HG02981 (cell line): ENCODE measurements around the gene CEACAM8.
"Not testable (repeated sequence)": the region's sequence is repeated elsewhere in the genome, so short reads cannot be mapped to it uniquely, and the experiment has no call there.

Source experiments
- ATAC-seq: cut with Tn5 transposase; IDR thresholded peaks from one replicate; pipeline ENCODE4 v1.9.1; 2021; ENCODE audit warnings: mild to moderate bottlenecking, moderate library complexity; ENCODE audit not compliant: unreplicated experiment

The CEACAM8 gene

DNA sequence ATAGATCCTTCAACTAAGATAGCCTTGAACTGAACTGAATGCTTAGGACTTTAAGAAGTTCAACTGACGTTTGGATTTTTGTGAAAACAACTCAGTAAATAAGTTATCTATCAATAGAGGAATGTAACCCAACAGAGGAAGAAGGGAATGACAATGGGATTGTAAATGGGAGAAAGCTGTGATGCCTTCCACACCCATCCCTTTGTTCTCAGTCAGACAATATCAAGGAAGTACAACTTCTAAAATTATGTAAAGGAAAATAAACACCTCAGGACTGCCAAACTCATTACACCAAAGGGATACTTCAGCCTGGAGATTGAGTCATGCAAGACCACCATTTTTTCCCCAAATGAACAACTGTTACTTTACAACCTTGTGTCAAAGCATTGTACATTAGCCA is 21.1 kb downstream of the CEACAM8 start:
- ATAC-seq: no peak

DNA sequence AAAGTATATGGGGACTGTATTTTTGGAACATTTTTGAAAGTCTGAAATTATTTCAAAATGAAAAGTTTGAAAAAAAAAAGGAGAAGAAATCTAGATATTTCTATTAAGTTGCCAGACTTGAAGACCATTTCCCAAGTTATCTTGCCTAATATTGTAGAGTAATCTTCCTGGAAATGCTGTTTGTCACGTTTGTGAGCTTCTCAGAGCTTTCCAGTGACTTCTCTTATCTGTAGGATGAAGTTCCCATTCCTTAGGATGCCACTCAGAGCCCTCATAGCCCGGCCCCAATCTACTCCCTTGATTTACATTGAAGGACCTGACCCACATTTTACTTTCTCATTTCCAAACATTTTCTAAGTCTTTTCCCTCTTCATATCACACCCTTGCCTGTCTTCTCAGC is 23.6 kb downstream of the CEACAM8 start:
- no peak for ATAC-seq

DNA sequence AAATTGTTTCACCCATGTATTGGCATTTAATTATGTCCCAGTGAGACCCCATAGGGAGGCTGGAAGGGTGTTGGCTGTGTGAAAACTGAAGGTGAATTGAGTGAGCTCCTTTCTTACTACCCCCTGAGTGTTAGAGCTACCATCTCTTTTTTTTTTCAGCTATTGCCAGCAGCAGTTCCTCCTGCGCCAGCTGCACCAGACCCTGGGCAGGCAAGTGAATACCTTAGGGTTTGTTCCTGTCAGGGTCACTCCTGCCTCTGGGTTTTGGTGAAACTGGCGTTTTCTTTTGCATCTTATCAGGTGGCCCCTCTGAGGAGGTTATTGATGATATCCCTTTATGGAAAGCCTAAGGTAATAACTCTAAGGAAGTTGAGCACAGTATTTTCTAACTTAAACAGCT is 25.5 kb downstream of the CEACAM8 start:
- no peak for ATAC-seq

DNA sequence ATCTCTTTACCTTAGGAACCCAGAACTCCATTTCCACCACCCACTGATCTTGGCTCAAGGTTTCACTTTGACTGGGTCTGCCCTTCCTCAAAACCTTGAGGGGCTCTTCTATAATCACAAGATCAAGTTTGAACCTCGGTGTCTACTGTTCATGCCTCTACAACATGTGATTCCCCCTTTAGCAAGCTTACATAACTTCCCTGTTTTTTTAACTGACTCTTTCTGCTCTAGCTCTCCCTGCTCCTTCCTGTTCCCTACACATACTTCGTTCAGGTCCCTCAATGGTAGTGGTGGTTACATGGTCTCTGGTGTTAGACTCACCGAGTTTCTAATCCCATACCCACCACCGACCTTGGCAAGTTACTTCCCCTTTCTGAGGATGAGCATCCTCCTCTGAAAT is 26.7 kb downstream of the CEACAM8 start:
- no peak for ATAC-seq

DNA sequence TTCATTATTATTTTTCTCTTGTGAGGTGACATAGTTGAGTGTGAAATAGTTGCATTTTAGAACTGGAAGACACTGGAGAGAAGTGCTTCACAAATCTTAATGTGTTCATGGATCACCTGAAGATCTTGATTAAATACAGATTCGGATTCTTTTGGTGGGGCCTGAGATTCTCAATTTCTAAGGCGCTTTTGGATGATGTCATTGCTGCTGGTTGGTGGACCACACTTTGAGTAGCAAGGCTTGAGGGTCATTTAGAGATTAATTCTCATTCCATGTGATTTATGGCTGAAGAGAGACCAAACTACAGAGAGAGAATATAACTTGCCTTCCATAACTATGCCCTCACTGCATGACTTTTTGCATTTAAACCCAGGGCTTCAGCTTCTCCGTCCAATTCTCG is 27.2 kb downstream of the CEACAM8 start:
- ATAC-seq: no peak

DNA sequence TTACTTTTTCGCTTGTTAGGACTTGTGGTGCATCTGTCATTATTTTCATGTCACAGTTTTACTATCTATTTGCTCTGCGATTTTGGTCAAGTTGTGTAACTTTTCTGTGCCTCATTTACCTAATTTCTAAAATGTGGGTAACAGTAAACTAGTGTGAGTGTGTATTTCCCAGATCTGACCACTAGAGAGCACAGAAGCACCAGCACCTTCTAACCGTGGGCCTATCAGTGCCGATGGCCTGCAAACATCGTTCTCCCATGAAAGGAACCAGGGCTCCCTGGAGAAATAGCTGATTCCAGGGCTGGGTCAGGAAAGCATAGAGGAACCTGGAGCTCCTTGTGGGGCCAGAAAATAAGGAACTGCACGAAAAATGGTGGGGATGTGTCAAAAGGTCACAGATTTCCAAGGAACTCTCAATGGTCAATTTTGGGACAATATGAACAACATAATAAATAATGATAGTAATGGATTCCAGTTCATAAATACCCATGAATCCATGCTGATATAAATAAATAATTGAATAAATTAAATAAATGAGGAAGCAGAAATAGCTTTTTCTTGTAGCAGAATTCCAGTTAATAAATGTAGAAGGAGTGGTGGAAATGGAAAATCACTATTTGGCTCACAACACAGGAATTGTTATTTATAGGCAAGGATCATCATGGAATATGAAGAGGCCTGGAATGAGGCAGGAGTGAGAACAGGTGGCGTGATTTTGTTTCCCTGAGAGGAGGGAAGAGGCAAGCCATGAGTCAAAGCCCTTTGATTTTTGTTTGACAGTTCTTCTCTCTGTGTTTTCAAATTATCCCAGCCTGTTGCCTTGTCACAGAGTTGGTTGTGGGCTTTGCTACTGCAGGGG is 31.1 kb downstream of the CEACAM8 start:
- no peak for ATAC-seq

DNA sequence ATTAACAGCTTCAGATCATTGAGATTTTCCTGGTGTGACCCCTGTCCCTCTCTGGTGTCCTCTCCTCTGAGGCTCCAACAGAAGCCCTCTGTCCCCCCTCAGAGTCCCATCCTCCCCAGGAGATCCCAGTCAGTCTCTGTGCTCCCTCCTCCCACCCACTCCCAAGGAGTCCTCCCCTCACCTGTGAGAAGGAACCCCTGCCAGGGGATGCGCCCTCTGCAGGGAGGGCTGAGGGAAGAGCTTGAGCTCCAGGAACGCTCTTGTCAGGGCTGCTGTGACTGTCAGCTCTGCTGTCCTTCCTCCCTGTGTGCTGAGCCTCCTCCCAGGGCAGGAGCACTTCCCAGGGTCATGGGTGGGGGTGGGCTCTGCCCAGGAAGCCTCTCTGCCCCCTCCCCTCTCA is 33.2 kb downstream of the CEACAM8 start:
- ATAC-seq: no peak

DNA sequence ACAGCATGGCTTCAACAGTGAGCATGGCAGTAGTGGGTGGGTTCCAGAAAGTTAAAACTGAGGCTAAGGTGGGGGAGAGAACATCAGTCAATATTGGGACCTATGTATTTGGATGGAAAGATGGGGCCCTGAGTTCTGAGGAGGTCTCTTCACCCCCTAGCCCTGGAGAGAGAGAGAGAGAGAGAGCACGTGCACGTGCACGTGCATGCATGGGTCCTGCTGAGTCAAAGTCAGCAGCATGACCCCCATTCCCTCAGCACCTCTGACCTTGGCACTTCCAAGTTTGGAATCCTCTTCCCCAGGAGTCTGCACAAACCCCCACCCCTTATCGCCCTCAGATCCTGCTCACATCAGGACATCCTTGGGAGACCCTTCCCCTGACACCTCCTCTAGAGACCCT is 34.0 kb downstream of the CEACAM8 start:
- ATAC-seq: no peak

DNA sequence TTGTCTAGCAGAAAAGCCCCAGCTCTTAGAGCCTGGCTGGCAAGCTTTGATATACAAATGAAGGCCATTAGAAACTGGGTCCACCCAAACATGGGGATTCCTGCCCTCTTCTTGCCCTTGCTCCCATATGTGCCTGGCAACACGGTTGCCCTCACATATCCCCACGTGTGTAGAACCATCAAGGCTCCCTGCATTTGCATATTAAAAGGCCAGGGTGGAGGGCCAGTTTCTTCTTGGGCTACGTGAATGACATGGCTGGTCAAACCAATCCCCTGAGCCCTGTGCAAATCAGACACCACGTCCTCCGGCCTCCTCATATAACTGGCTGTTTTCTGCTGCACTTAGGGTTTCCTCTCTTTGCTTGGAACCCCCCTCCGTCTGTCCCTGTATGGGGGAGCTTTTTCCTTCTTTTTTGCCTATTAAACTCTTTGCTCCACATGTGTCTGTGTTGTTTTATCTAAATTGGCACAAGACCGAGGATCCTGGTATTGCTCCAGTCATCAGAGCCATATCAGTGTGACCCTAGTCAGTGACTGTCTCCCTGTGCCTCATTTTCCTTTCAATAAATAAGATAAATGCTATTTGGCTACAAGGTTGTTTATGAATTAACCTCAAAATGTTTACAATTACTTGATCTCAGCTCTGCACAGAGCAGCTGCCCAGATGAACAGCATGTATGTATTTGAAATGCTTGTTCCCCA is 36.1 kb downstream of the CEACAM8 start:
- no peak for ATAC-seq

DNA sequence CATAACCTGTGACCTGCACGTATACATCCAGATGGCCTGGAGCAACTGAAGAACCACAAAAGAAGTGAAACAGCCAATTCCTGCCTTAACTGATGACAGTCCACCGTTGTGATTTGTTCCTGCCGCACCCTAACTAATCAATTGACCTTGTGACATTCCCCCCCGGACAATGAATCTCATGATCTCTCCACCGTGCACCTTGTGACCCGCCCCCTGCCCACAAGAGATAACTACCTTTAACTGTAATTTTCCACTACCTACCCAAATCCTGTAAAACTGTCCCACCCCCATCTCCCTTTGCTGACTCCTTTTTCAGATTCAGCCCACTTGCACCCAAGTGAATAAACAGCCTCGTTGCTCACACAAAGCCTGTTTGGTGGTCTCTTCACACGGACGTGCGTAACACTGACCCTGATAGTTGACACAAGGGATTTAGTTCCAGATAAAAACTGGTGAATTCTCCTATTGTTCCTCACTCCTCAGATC is 37.3 kb downstream of the CEACAM8 start:
- not testable (repeated sequence) for ATAC-seq

DNA sequence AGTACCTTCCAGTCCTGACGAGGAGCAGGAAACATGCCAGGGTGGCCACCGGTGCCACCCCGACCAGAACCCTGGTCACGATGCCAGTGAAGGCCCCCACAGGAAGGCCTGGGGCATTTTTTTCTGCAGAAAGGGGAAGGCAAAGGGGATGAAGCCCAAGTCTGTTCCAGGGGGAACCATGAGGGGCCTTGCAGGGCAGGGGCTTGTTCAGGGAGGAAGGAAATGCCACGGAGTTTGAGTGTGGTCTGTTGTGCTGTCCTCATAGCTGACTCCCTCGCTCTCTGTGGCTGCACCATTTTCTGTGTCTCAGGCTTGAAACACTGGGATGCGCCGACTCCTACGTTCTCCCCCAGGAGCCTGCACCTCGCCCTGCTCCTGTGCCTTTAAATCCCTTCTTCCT is 38.9 kb downstream of the CEACAM8 start:
- no peak for ATAC-seq

DNA sequence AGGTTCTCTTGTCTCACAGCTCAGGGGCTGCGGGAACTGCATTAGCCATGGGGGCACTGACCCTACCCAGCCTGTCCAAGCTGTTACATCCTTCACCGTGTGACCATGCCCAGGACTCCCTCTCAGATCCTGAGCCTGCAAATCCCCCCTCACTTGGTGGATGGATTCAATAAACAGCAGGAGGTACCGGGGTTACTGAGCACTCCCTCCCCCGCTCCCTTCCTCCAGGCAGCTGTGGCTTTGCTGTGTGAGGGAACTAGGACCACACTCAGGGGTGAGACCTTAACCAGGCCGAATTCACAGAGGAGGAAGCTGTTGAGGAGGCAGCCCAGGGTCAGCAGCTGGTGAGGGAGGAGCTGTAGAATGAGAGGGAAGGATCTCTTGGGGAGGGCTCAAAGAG is 39.4 kb downstream of the CEACAM8 start:
- ATAC-seq: no peak

DNA sequence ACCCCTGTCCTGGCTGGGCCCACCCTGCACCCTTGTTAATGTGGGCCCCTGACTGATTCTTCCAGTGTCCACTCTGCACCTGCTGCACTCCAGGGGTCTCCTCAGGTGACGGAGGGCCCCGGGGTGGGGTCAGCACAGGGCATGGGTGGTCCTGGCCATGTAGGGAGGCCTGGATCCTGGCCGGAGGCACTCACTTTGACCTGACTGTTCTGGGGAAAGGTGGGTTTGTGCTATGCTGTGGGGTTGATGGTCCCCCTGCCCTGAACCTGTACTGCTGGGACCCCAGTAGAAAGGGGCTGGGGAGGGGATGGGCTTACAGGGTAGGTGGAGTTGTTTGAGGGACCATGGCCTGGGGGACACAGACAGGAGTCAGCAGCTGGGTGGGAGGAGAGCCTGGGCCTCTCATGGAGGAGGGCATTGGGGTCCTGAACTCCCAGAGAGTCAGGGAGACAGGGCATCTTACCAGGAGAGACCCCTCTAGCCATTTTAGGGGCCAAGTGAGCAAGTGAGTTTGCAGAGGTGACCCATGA is 40.6 kb downstream of the CEACAM8 start:
- no peak for ATAC-seq

DNA sequence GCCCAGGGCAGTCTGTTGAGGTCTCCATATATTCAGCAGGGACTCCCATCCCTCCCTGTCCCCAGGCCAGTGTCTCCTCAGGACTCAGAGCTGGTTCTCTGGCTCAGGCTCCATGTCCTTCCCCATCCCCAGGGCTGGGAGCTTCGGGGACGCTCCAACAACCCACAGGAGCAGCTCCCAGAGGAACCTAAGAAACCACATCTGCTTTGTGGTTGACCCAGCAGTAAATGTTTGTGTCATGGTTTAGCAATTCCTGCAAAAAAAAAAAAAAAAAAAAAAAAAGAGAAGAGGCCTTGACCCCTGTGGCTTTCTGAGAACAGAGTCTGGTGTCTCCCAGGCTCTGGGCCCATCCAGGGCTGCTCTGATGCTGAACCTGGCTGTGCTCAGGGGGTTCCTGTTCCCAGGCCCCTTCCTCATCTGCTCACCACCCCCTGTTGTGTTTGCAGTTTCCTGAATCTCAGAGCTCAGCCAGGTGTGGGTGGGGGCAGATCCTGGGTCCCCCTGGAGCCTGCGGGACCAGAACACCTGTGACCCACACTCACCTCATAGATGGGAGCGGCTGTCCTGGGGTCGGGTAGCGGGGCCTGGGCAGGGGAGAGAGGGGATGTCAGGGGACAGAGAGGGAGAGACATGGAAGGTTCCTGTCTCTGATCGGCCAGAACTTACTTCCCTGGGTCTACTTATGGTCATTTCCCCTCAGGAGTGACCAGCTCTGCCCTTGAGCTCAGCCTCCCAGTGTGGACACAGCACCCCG is 41.3 kb downstream of the CEACAM8 start:
- no peak for ATAC-seq

DNA sequence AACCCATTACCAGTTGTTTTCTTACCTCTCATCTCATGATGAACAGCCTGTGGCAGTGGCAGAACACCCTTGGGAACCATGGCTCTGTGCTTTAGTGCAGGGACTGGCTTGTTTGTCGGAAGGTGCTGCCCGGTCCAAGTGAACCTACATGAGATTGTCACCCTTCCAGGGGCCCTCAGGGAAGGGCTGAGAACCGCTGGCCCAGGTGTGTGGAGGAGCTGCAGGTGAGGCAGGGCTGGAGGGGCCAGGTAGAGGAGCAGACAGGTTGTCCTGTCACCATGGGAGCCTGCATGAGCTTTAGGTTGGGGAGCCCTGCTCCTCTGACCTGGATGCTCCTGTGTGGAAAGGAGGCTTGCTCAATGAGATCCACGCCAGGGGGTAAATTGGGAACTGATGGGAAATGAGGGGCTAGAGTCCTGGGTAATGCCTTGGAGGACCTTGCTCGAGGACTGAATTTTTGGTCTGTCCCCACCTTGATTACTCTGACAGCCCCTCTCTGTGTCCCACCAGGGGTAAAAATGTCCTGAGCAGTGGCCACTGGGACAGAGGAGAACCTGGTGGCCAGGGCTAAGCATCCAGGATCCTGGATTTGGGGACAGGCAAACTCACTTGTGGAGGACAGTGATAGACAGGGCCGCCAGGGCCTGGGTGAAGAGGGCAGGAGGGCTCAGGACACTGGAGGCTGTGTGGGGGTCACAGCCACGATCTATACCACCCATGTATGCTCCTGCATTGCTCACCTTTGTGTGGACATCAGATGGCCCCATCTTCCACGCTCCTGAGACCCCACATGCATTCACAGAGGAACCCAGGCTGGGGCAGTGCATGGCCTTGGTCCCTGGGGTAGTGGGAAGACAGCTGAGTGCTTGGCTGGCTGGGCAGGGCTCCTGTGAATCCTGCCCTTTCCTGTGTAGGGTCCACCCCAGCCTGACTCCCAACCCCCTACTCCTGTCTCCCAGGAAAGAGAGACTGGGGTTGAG is 42.3 kb downstream of the CEACAM8 start:
- no peak for ATAC-seq

DNA sequence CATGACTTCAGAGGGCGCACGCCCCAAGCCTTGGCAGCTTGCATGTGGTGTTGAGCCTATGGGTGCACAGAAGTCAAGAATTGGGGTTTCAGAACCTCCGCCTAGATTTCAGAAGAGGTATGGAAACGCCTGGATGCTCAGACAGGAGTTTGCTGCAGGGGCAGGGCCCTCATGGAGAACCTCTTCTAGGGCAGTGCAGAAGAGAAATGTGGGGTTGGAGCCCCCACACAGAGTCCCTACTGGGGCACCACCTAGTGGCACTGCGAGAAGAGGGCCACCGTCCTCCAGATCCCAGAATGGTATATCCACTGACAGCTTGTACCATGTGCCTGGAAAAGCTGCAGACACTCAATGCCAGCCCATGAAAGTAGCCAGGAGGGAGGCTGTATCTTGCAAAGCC is 44.2 kb downstream of the CEACAM8 start:
- ATAC-seq: not testable (repeated sequence)

DNA sequence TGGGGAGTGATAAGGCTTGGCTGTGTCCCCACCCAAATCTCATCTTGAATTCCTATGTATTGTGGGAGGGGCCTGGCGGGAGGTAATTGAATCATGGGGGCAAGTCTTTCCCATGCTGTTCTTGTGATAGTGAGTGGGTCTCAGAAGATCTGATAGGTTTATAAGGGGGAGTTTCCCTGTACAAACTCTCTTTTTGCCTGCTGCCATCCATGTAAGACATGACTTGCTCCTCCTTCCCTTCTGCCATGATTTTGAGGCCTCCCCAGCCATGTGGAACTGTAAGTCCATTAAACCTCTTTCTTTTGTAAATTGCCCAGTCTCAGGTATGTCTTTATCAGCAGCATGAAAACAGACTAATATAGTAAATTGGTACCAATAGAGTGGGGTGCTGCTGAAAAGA is 45.7 kb downstream of the CEACAM8 start:
- ATAC-seq: not testable (repeated sequence)

DNA sequence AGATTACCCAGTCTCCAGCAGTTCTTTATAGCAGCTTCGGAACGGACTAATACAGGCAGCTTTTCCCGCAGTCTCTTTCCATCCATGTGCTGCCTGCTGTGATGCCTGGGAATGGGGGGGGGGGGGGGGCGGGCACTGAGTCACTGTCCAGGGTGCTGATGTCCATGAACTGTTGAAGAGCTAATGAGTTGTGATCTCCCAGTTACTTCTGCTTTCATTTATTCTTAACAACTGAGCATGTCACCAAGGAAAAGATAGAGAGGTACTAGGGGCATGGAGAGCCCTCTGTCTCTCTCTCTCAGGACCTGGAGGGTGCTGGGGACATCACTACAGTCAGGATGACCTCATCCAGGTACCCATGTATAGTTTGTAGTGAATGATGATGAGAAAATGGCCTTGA is 46.2 kb downstream of the CEACAM8 start:
- no peak for ATAC-seq

DNA sequence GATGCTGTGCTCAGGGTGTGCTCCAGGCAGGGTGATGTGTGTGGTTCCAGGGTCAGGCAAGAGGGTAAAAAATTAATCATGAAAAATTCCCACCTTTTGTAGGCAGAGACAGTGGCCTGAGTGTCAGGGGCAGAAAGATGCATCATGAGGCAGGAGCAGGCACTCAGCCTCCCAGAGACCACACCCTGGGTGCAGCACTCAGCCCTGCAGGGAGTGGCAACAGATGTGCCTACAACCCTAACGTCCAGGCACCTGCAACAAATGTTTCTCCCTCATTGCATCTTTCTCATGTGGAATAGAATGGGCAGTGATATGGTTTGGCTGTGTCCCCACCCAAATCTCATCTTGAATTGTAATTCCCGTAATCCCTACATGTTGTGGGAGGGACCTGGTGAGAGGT is 46.8 kb downstream of the CEACAM8 start:
- no peak for ATAC-seq

DNA sequence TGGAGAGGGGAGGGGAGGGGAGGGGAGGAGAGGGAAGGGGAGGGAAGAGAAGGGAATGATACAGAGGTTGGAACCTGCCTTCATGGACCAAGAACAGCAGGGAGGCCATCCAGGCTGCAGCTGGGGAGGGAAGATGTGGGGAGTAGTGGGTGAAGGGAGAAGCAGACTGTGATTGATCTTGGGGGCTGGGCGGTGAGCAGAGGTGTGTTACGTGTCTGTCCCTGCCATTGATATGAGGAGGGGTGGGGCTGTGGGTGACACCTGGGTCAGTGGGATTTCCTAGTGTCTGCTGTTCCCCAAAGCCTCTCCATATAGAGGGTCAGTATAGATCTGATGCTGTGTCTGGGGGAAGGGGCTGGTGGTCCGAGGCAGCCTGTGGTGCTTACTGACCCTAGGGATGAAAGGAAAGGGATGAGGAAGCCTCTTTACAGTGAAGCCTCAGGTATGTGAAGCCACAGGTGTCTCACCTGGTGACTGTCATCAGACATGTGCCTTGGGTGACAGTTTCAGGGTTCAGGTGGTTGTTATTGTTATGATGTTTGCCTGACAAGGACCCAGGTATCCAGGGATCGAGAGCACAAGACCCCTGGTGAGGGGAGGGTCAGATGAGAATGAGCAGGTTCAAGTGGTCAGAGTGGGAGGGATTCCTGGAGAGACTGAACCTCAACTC is 47.8 kb downstream of the CEACAM8 start:
- no peak for ATAC-seq
